Measurements from ENCODE around the gene KRT86. TPM values are rescaled to one million over a fixed set of nuclear protein-coding genes. Genes with fewer than 3 reads are reported as not detected.
"Not testable (repeated sequence)": the region's sequence is repeated elsewhere in the genome, so short reads cannot be mapped to it uniquely, and the experiment has no call there.

The KRT86 gene
- total RNA-seq, 1 donor = under 0.01 TPM

DNA sequence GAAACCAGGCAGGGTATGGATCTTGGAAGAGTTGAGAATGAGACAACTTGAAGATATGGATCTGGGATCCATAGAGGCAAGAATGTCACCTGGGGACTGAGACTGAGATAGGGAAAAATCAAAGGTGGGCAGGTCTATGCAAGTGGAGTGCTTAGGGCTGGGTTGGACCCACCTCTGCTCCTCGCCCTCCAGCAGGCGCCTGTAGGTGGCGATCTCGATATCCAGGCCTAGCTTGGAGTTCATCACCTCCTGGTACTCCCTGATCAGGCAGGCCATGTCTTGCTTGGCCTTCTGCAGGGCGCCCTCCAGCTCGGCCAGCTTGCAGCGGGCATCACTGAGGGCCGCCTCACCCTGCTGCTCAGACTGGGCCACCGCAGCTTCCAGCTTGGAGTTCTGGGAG is 41.3 kb downstream of the KRT86 start:
- H3K4me3 ChIP-seq (ENCODE audit: low read depth, low read length); DNase-seq (ENCODE audit: low read depth): not testable (repeated sequence)
- TF ChIP-seq, protein P1, sequence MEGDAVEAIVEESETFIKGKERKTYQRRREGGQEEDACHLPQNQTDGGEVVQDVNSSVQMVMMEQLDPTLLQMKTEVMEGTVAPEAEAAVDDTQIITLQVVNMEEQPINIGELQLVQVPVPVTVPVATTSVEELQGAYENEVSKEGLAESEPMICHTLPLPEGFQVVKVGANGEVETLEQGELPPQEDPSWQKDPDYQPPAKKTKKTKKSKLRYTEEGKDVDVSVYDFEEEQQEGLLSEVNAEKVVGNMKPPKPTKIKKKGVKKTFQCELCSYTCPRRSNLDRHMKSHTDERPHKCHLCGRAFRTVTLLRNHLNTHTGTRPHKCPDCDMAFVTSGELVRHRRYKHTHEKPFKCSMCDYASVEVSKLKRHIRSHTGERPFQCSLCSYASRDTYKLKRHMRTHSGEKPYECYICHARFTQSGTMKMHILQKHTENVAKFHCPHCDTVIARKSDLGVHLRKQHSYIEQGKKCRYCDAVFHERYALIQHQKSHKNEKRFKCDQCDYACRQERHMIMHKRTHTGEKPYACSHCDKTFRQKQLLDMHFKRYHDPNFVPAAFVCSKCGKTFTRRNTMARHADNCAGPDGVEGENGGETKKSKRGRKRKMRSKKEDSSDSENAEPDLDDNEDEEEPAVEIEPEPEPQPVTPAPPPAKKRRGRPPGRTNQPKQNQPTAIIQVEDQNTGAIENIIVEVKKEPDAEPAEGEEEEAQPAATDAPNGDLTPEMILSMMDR (IDR thresholded peaks at IDR 0.05; ENCODE audit: insufficient read depth, low read depth, low read length) = peak; percentile 36

DNA sequence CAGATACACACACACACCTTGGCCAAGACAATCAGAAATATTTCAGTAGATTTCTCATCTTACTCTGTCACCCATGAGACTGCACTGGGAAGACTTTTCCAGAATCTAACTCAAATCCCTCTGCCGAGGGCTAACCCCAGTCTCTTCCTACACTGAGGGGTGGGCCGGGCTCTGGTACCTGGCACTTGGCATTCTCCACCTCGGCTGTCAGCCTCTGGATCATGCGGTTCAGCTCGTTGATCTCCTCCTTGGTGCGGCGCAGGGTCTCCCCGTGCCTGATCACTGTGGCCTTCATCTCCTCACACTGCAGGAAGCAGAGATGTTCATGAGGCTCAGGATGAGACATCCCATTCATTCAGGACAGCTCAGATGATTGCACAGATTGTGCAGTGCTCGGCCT is 41.8 kb downstream of the KRT86 start:
- no peak for DNase-seq (ENCODE audit: low read depth)
- TF ChIP-seq, protein P1 (IDR thresholded peaks at IDR 0.05; ENCODE audit: insufficient read depth, low read depth, low read length) = no peak
- H3K4me3 ChIP-seq (ENCODE audit: low read depth, low read length) = no peak overlapping the region

DNA sequence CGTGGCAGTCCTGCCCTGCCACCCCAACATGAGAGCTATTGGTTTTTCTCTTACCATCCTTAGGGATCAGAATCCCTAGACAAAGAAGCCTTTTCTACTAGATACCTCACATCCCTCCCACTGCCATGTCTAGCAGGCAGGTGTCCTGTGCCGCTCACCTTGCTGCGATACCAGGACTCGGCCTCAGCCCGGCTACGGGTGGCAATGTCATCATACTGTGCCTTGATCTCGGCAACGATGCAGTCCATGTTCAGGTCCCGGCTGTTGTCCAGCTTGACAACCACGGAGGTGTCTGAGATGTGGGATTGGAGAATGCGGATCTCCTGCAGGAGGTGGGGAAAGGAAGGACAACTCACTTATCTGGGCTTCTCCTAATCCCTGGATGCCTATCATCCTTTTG is 42.3 kb downstream of the KRT86 start:
- no peak for DNase-seq (ENCODE audit: low read depth)
- TF ChIP-seq, protein P1 (IDR thresholded peaks at IDR 0.05; ENCODE audit: insufficient read depth, low read depth, low read length) = no peak
- no peak overlapping the region for H3K4me3 ChIP-seq (ENCODE audit: low read depth, low read length)

DNA sequence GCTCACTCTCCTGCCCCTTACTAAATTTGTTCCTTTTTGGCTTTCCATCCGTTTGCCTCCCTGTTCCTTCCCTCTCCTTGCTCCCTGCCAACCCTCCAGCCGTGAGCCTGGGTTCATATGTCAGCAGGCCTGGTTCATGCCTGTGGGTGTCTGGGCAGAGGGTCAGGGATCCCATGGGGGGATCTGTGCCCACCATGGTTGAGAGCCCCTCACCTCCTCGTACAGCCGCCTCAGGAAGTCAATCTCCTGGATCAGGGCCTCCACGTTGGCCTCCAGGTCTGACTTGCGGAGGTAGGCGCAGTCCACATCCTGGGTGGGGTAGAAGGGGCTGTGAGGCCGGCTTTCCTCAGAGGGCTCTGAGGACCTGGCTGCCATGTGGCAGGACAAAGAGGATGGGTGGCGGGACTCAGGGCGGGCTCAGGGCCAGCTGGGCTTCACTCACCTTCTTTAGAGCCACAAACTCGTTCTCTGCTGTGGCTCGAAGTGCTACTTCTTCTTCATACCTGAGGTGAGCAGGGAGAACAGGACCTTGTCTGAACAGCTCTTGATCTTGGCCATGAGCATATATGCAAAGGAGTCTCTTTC is 43.1 kb downstream of the KRT86 start:
- TF ChIP-seq, protein P1 (IDR thresholded peaks at IDR 0.05; ENCODE audit: insufficient read depth, low read depth, low read length) = no peak
- DNase-seq (ENCODE audit: low read depth) = no peak

DNA sequence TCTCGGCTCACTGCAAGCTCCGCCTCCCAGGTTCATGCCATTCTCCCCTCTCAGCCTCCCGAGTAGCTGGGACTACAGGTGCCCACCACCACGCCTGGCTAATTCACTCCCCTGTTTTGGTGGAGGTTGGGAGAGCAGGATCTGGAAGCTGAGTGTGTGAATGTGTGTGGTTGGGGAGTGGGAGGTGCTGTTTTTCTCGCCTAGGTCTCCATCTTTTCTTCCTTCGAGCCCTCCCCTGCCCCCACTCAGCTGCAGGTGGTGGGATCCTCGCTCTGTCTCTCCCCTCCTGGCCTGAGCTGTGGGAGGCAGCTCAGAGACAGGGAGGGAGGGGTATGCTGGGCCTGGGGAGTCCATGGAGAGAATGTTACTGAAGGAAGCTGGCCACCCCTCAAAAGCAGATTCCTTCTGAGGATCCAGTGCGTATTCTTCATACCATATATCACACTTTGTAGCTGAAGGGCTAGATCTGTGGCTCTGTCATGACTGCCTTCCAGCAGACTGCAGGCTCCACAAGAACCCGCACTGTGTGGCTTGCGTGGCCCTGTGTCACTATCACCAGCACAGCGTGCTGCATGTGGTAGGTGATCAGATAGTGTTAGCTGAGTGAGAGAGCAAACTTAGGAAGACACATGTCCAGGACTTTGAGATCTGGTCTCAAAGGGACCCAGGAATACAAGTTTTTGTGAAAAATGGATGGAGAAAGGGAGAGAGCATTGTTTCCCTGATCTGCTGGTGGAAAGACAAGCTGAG is 44.0 kb downstream of the KRT86 start:
- TF ChIP-seq, protein P1 (IDR thresholded peaks at IDR 0.05; ENCODE audit: insufficient read depth, low read depth, low read length) = no peak

More for the DNA sequence above, 43.1 kb downstream of the KRT86 start:
- no peak overlapping the region for H3K4me3 ChIP-seq (ENCODE audit: low read depth, low read length)

DNA sequence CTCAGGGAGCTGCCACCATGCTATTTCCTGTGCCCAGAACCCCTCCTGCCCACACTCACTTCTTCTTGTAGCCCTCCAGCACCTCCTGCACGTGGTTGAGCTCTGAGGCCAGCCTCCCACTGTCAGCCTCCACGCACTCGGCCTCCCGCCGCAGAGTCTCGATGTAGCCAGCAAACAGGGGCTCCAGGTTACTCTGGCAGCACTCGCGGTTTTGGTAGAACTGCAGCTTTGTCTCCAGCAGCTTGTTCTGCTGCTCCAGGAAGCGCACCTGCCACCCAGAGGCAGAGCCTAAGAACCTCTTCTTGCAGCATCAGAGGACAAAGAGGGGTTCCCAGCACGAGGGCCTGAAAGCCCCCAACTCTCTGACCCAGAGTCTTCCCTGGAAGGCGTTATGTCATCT is 44.7 kb downstream of the KRT86 start:
- TF ChIP-seq, protein P1 (IDR thresholded peaks at IDR 0.05; ENCODE audit: insufficient read depth, low read depth, low read length) = no peak
- H3K4me3 ChIP-seq (ENCODE audit: low read depth, low read length) = no peak overlapping the region
- no peak for DNase-seq (ENCODE audit: low read depth)

More for the DNA sequence above, 44.0 kb downstream of the KRT86 start:
- DNase-seq (ENCODE audit: low read depth) = no peak
- no peak overlapping the region for H3K4me3 ChIP-seq (ENCODE audit: low read depth, low read length)
